Omental fat pad (tissue), 4 donors: ENCODE measurements around the gene CRELD1. TPM values are rescaled to one million over a fixed set of nuclear protein-coding genes. Genes with fewer than 3 reads are reported as not detected.

Experiments
- ATAC-seq: fragments of 150-250 bp; one replicate; pipeline ENCODE4 v1.9.1; 2016; ENCODE audit warnings: mild to moderate bottlenecking, moderate library complexity; ENCODE audit not compliant: low FRiP score
- DNase-seq: peaks from one replicate; pipeline ENCODE4 v3.0.0-alpha.2; 2019; ENCODE audit warnings: low spot score
- CTCF ChIP-seq, 3 donors: fragments of 450-650 bp; IDR thresholded peaks; one replicate each; pipeline ENCODE4 v1.5.1; 2016 to 2017; ENCODE audit warnings: antibody characterized with exemption in 3 of 3, mild to moderate bottlenecking in 3 of 3, moderate library complexity in 2 of 3
- total RNA-seq, 4 donors: library from RNA; depleted of rRNA; stranded (reverse); fragments of >200 nt; gene quantifications; one replicate each; pipeline ENCODE4 v1.1.0, GENCODE V29; 2016

The CRELD1 gene
- total RNA-seq, 4 donors from 2014 or later = 26.8 to 52.3 (median 38.4) TPM

- no peak for ATAC-seq
- TF ChIP-seq CTCF (IDR thresholded peaks at IDR 0.05) = no peak
- DNase-seq = no peak
Observed at GRCh38 chr3:9928158-9928557, 5.5 kb upstream of the CRELD1 start.

GRCh38 chr3:9930804-9931418 is 2.7 kb upstream of the CRELD1 start:
- ATAC-seq = no peak
- TF ChIP-seq CTCF (IDR thresholded peaks at IDR 0.05) = no peak
- DNase-seq = no peak

DNA sequence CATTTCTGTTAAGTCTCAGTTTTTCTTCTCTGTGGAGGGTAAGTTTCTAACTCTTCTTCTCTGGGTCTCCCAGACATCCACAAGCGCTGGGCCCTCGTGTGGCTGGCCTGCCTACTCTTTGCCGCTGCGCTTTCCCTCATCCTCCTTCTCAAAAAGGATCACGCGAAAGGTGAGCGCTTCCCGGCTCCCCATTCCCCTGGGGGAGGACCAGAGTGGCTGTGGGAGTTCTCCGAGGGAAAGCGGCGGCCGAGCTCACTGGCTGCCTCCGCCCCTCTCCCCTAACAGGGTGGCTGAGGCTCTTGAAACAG is 1.1 kb upstream of the CRELD1 start:
- DNase-seq (no peak), ATAC-seq (no peak)
- TF ChIP-seq CTCF (IDR thresholded peaks at IDR 0.05) = no peak

- ATAC-seq = peak; percentile 92
- DNase-seq = peak; percentile 70
- TF ChIP-seq CTCF (IDR thresholded peaks at IDR 0.05) = peak in 2 of 3 donors; percentile 40 to 82
Observed at GRCh38 chr3:9932843-9933560, 632 bp upstream of the CRELD1 start.

DNA sequence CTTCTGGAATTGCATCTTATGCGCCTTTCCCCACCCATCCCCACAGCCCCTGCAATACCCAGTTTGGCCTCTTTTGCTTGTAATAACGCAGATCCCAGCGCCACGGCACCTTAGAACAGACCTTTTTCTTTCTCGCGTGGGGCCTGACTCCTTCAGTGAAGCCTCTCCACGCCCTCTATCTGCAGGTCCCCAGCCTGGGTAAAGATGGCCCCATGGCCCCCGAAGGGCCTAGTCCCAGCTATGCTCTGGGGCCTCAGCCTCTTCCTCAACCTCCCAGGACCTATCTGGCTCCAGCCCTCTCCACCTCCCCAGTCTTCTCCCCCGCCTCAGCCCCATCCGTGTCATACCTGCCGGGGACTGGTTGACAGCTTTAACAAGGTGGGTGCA is 594 bp downstream of the CRELD1 start:
- no peak for DNase-seq
- peak; percentile 4 for ATAC-seq
- no peak for TF ChIP-seq CTCF (IDR thresholded peaks at IDR 0.05)

- ATAC-seq (no peak), DNase-seq (no peak)
- no peak for TF ChIP-seq CTCF (IDR thresholded peaks at IDR 0.05)
Observed at GRCh38 chr3:9934993-9935392, 1.4 kb downstream of the CRELD1 start.

GRCh38 chr3:9935966-9936510 is 2.4 kb downstream of the CRELD1 start:
- ATAC-seq (no peak), DNase-seq (no peak)
- no peak for TF ChIP-seq CTCF (IDR thresholded peaks at IDR 0.05)
